Gastroesophageal sphincter (tissue), 3 donors: Measurements from ENCODE around the gene RBPJ.

Source experiments
- EP300 ChIP-seq: sonication (generic); formaldehyde crosslinking; IDR thresholded peaks from one replicate; pipeline ENCODE4 v1.6.1; 2017; ENCODE audit warnings: antibody characterized with exemption, mild to moderate bottlenecking
- POLR2A ChIP-seq, 2 donors: fragments of 450-650 bp; IDR thresholded peaks; one replicate each; pipeline ENCODE4 v1.6.1; 2017; ENCODE audit warnings: antibody characterized with exemption in 2 of 2, mild to moderate bottlenecking in 2 of 2, moderate library complexity in 1 of 2
- POLR2AphosphoS5 ChIP-seq: sonication (generic); formaldehyde crosslinking; IDR thresholded peaks from one replicate; pipeline ENCODE4 v1.6.1; 2017; ENCODE audit warnings: antibody characterized with exemption
- TF ChIP-seq, protein P1 (sequence below), 4 experiments: fragments of 200-600 bp in 2 of 4; fragments of 450-650 bp in 2 of 4; sonication (generic) in 1 of 4; IDR thresholded peaks; one replicate each; pipeline ENCODE4 v1.5.1; 2017 to 2019; ENCODE audit warnings: antibody characterized with exemption in 4 of 4, mild to moderate bottlenecking in 2 of 4, moderate library complexity in 2 of 4

DNA sequence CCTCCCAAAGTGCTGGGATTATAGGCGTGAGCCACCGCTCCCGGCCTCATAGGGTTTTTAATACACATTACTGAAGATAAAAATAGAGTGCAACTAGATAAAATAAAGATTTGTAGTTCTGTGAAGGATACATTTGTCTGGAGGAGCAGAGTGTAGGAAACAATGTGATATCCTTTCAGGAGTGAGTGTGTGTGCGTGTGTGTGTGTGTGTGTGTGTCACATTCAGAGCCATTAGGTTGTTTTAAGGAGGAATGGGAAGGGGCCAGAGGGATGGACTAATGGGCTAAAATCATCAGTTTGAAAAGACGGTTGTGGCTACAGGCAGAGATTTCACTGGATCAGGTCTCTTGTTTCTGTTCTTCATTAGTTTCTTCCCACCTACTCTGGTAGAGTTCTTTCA, 40.0 kb downstream of the RBPJ start:
- TF ChIP-seq, protein P1, sequence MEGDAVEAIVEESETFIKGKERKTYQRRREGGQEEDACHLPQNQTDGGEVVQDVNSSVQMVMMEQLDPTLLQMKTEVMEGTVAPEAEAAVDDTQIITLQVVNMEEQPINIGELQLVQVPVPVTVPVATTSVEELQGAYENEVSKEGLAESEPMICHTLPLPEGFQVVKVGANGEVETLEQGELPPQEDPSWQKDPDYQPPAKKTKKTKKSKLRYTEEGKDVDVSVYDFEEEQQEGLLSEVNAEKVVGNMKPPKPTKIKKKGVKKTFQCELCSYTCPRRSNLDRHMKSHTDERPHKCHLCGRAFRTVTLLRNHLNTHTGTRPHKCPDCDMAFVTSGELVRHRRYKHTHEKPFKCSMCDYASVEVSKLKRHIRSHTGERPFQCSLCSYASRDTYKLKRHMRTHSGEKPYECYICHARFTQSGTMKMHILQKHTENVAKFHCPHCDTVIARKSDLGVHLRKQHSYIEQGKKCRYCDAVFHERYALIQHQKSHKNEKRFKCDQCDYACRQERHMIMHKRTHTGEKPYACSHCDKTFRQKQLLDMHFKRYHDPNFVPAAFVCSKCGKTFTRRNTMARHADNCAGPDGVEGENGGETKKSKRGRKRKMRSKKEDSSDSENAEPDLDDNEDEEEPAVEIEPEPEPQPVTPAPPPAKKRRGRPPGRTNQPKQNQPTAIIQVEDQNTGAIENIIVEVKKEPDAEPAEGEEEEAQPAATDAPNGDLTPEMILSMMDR (IDR thresholded peaks at IDR 0.05) = no peak
- TF ChIP-seq POLR2A (IDR thresholded peaks at IDR 0.05) (no peak), POLR2AphosphoS5 (no peak), EP300 (no peak)
